ENCODE data around the gene HPGD.

The HPGD gene

DNA sequence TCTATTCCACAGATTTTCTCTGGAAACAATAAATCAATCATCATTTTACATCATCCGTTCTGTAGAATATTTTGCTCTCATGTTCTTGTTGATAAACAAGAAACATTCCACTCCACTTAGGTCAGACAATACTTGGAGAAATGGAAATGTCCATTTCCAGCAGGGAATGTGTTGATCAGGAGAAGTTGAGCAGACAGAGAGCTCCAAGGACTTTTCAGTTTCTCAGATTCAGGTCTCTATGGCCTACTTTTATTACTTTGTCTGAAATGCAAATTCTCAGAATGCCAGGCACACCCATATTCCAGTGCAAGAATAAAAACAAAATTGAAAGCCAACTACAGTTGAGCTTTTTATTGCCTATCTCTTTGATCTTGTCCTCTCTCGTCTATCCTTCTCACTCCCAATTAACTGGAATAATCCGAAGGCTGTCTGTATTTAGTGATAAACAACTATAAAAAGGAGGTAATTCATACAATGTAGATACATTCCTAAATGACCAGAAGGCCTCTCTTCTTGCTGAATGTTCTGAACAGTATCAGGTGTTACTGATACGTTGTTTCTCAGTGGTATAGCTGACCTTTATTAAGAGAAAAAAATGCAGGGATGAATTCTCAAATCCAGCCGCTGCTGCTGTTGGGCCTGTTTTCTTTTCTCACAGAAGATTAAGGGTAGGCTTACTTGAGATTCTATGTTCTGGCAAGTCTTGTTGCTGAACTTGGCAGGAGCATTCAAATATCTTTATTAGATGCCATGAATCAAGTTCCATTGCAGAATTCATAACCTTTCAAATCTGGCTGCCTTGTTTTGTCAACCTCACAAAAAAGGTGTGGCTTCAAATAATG is 72.1 kb downstream of the HPGD start:
- DNase-seq (ENCODE audit: low read depth in 1 of 2, low spot score in 1 of 2) = no peak
- TF ChIP-seq JUND (IDR thresholded peaks at IDR 0.05; ENCODE audit: low read depth) = no peak
- in situ Hi-C loops (cut with HindIII; ENCODE audit: low pct_unique_long_range_greater_than_20kb, low sequenced_read_pairs) = no loop called here

DNA sequence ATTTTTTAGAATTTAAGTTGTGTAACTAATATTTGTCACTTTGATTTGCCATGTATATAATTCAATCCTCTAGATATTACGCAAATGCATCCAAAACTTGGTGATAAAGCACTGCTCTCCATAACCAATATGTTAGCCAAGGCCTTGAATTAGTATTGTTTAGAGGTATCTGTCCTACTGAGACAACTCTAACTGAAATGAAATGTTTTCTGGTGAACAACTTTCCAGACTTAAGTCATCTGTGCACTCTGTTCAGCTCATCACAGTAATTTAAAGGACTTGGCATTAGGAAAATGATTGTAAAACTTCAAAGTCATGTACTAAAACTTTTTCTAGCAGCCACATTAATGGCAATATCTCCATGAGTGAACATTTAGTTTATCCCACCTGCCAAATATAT is 73.1 kb downstream of the HPGD start:
- in situ Hi-C loops (cut with HindIII; ENCODE audit: low pct_unique_long_range_greater_than_20kb, low sequenced_read_pairs) = no loop called here
- no peak for DNase-seq (ENCODE audit: low read depth in 1 of 2, low spot score in 1 of 2)
- no peak for TF ChIP-seq JUND (IDR thresholded peaks at IDR 0.05; ENCODE audit: low read depth)

DNA sequence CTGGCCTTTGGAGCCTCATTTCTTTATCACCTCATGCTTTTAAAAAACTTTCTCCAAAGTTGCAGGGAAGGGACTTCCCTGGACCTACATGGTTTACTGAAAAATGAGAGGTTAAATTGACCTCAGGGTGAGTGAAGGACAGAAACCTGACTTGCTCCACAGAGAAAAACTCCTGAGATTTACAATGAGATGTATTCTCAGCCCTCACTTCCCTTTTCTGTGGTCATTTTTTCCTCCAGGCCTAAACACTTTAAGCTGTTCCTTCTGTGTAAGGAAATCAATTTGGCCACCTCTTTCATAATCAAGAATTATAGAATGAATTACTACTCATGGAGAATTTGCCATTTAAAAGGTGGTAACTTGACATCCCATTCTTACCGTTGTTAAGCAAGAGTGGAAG is 77.9 kb downstream of the HPGD start:
- DNase-seq (ENCODE audit: low read depth in 1 of 2, low spot score in 1 of 2) = no peak
- TF ChIP-seq JUND (IDR thresholded peaks at IDR 0.05; ENCODE audit: low read depth) = no peak
- in situ Hi-C loops (cut with HindIII; ENCODE audit: low pct_unique_long_range_greater_than_20kb, low sequenced_read_pairs) = no loop called here

Measured in T47D (cell line).